Activated T-cell treated with anti-CD3 and anti-CD28 coated beads for 24 hours (primary cell): ENCODE results near the gene RTP5.
A peak's percentile ranks its signal among the peaks of the same experiment; 100 is the strongest.
"Not testable (repeated sequence)": the region's sequence is repeated elsewhere in the genome, so short reads cannot be mapped to it uniquely, and the experiment has no call there.

Experiments
- DNase-seq: peaks from one replicate; pipeline ENCODE4 v3.0.0-alpha.2; 2020; ENCODE audit warnings: low read depth

Gene RTP5

DNA sequence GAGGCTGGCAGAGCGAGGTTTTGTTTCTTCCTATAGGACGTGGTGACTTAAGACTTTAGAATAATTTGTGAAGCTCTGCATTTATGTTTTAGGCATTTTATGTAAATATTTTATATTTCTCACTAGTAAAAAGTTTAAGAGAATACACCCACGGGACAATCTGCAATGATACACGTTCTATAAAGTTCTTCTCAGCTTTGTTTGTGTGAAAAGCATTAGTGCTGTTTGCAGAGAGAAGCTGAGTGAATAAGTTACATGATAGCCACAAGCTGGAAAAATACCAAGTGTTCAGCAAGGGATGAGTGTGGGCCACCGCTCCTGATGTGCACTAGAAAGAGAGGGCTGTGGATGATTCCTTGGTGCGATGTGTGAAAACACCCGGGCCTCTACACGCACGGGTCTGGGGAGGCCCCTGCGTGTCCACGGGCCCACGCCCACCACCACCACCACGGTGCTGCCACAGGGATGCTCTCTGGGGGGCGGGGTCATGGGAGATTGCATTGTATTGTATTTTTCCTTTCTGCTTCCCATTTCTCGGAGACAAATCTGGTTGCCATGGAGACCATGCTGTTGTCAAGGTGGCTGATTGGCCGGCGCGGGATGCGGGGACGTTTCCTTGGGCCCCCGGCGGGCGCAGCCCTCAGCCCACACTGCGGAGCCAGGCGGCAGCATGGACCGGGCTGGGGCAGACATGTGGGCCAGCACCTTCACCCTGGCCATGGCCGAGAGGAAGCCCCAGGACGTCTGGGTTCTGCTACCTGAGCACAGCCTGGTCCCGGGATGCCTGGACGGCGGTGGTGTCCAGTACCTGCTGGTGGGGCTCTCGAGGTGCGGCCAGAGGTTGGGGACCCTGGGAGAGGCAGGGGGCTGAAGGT, at the start of gene RTP5:
TSS of gene RTP5 (plus strand) at position 643 of the 875 bp plus-strand sequence. CDS start at position 671, 28 bp downstream.
- no peak for DNase-seq

DNA sequence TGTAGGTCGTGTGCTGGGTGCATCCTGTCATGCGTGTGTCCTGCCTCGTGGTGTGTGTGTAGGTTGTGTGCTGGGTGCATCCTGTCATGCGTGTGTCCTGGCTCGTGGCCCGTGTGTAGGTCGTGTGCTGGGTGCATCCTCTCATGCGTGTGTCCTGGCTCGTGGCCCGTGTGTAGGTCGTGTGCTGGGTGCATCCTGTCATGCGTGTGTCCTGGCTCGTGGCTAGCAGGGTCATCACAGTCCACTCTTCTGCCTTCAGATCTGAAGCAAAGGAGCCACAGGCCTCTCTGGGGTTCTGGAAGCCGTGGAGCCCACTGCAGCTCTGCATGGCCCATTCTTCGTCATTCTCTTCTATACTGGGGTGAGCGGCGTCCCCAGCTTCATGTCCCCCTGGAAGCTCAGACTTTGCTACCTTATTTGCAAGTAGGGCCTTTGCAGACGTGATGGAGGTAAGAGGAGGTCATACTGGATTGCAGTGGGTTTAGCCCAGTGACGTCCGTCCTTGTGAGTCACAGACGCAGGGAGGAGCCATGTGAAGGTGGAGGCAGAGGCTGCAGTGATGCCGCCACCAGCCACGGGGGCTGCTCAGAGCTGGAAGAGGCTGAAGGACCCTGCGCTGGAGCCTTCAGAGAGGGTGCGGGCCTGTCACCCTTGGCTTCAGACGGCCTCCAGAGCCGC, 49.4 kb upstream of the RTP5 start:
- not testable (repeated sequence) for DNase-seq

DNA sequence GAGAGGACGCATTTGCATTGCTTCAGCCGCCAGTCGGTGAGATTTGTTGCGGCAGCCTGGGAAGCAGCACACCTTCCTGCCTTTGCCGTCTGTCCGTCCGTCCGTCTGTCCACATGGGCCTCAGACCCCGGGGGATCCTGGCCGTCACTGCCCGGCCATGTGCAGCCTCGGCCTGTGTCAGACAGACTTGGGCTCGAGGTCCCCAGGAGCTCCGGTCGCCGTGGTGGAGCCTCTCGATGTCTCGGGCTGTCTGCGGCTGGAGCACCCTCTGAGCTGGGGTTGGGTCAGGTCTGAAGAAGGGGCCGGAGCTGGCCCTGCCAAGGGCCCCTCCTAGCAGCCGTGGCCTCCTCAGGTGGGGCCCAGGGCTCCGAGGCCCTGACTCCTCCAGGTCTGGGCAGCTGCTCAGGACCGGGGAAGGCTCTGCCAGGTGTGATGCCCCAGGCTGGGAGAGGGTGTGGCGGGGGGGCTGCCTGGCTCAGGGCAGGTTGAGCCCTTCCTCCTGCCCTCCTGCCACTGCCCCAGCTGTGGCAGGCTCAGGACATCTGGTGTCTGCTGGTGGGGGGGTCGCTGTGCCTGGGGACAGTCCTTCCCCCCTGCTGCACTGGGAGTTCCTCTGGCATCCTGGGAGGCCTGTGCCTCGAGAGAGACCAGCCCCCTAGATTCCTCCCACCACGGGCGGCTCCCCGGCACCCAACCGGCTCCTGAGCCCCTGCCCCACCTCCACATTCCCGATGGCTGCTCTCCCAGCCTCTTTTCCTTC, 48.7 kb upstream of the RTP5 start:
- DNase-seq: no peak

DNA sequence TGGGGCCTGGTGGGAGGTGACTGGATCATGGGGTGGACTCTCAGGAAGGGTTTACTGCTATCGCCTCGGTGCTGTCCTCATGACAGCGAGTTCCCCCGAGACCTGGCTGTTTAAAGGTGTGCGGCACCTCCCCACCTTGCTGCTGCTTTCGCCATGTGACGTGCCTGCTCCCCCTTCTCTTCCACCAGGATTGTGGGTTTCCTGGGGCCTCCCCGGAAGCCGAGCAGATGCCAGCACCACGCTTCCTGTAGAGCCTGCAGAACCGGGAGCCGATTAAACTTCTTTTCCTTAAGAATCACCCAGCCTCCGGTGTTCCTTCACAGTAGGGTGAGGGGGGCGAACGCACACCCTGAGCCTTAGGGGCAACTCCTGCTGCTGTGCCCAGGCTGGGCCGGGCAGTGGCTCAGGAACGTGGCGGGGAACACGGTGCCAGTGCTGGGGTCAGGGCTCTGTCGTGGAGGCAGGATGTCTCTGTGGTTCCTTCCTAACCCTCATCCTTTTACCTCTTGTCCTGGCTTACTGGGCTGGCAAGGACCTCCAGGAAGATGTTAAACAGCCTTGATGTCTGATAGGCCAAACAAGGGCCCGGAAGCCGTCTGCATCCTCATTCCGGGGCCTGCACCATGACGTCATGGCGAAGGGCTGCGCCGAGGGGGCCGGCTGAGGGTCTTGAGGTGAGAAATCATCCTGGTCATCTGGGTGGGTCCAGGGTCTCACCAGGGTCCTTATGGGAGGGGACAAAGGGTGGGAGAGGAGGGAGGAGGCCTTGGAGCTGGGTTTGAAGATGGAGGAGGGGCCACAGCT, 47.9 kb upstream of the RTP5 start:
- DNase-seq: no peak

DNA sequence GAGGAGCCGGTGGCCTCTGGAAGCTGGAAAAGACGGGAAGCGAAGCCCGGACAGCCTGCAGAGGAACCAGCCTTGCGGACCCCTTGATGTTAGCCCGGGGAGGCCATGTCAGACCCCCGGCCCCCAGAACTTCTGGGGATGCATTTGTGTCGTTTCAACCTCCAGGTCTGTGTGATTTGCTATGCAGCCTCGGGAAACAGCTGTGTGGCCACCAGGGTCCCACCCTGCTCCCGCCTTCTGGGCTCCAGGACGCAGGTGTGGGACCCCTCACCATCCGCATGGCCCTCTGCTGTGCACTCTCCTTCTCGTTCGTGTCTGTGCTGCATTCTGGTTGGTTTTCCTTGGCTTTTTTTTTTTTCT, 47.3 kb upstream of the RTP5 start:
- no peak for DNase-seq

DNA sequence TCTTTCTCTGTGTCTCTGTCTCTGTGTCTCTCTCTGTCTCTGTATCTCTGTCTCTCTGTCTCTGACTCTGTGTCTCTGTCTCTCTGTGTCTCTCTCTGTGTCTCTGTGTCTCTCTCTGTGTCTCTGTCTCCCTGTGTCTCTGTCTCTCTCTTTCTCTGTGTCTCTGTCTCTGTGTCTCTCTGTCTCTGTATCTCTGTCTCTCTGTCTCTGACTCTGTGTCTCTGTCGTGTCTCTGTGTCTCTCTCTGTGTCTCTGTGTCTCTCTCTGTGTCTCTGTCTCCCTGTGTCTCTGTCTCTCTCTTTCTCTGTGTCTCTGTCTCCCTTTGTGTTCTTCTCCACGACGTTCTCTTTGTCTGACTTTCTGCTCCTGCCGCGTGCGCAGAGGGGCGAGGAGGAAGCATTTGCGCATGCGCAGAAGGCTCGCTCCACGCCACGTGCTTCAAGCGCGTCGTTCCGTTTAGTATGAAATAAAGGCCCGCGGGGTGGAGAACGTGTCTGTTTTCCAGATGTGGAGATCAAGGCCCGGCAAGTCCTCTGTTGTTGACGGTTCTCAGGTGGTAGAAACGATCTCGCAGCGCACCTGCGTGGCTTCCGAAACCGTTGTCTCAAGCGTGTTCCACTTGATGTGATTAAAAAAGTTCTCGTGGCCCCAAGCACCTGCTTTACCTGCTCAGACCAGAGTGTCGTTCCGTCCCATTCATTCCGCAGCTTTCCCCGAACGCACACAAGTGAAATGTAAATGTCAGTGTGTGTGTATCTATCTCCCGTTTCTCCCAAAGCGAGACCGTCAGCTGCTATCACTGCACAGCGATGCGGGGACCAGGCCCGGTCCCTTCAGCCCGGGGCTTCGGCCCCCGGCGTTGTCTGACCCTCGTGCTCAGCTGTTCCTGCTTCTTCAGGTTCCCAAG, 45.7 kb upstream of the RTP5 start:
- DNase-seq: not testable (repeated sequence)

DNA sequence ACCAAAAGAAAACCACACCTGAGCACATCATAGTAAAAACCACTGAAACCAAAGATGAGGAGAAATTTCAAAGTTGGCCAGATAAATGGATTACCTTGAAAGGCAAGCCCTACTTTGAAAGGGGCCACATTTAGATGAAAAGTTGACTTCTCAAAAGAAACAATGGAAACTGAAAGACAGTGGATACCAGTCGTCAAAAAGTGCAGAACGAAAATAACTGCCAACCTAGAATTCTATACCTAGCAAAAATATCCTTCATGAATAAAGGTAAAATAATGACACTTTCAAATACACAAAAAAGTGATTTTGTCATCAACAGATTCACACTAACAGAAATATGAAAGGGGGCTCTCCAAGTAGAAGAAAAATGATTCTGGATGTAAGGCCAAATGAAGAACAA, 42.1 kb upstream of the RTP5 start:
- DNase-seq: no peak

DNA sequence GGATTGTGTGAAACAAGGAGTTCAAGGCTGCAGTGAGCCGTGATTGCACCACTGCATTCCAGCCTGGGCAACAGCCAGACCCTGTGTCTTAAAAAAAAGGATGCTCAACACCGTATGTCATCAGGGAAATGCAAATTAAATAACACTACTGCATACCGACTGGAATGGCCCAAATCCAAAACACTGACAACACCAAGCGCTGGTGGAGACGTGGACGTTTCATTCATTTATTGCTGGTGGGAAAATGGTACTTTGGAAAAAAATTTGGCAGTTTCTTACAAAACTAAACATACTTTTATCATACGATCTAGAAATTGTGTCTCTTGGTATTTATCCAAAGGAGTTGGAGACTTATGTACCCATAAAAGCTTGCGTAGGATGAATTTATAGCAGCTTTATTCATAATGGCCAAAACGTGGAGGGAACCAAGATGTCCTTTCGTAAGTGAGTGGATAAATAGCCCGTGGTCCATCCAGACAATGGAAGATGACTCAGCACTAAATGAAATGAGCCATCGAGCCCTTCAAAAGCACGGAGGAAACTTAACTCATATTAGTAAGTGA, 36.3 kb upstream of the RTP5 start:
- no peak for DNase-seq

DNA sequence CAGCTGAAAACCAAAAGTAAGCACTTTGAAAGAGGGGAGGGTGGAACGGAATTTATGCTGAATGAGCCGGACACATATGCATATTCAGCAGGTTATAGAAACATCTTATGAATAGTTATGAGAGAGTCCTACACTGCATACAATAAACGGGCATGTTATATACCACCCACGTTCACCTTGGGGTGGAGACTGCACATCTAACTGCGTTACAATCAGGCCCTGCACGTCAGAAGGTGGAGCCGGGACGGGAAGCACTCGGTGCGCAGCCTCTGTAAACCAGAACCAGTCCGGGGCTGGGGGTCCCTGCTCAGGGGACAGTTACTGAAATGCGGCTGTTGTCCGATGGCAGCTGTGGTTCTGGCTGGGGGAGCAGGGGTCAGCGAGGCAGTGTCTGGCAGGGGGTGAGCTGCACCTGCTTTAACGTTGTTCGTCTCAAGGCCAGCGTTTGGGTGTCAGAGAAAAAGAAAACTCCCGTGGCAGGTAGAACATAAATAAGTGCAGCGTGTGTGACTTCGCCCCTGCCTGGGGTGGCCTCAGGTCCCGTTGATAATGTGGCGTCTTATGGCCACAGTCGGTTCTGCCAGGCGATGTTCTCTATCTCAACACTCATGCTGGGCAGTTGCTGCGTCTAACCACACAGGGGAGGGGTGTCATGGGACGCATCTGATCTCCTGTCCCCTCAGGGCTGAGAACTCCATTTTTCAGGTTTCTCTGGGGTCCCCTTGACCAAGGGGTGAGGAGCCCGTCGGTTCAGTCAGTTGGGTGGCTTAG, 35.6 kb upstream of the RTP5 start:
- DNase-seq: not testable (repeated sequence)

DNA sequence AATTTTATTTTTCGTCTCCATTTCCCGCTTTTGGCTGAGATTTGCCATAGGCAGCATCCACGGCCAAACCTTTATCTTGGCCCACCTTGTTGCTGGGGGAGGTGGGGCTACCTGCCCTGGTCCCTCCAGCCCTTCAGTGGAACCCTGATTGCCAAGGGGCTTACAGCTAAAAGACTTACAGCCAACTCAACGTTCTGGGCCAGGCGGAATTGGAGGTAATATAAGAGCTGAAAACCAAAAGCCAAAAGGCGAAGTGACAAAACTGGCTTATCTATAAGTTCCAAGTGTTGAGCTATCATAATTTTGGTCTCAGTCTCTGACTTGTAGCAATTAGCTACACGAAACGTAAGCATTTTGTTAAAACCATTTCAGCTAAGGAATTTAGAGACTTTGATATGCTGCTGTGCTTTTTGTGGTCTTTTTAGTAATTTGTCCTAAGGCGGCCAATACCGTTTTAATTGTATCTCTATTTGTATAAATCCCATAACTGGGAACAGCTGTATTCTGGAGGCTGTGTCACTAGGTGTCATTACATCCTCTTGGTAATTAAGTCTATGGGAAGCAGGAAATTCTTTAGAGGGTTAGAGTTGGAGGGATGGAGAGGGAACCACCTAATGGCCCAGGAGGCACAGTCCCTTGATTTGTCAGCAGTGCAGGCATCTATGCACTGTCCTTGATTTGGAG, 34.9 kb upstream of the RTP5 start:
- no peak for DNase-seq

DNA sequence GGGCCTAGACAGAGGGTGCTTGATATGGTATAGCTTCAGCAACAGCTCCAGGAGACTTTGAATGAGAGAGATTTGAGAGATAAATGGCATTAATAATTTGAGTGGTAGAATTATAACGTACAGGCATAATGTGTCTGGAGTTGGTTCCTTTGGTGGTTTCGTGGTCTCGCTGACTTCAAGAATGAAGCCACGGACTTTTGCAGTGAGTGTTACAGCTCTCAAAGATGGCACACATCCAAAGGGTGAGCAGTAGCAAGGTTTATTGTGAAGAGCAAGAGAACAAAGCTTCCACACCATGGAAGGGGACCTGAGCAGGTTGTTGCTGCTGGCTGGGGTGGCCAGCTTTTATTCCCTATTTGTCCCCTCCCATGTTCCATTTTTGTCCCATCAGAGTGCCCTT, 33.9 kb upstream of the RTP5 start:
- DNase-seq: no peak

DNA sequence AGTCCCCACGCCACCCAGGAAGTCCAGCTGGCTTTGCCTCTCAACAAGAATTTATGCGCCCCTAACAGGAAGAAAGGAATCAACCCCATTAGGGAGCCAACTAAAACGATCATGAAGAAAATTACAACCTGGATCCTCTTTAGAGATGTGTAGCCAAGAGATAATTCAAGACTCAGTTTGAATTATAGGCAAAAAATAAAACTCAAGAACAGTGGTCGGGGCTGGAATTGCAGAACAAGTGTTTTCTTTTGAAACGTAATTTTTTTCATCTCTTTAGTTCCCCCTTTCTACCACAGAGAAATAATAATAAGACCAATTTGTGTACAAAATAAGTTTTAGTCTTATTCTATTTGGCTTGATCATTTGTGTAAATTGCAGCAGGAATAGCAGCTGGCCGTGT, 33.2 kb upstream of the RTP5 start:
- DNase-seq: no peak

DNA sequence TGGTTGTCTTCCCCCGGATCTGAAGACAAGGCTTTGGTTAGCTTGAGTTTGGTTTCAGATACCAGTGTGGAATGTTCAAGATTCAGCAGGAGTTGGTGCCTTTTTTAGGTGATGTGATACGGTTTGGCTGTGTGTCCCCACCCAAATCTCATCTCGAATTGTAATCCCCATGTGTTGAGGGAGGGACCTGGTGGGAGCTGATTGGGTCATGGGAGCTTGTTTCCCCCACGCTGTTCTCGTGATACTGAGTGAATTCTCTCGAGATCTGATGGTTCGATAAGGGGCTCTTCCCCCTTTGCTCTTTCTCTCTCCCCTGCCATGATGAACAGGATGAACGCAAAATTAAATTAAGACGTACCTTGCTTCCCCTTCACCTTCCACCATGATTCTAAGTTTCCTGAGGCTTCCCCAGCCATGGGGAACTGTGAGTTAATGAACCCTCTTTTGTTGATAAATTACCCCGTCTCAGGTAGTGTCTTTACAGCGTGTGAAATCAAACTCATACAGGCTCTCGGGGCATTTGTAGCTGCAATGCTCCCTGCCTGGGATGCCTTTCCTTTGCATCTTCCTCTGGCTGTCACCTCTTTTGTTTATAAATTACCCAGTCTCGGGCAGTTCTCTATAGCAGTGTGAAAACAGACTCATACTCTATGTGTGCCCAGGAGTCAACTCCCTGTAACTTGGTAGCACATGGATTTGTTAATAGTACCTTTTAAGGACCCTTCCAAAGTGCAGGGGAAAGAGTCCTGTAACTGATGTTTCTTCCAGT, 32.1 kb upstream of the RTP5 start:
- DNase-seq: no peak

DNA sequence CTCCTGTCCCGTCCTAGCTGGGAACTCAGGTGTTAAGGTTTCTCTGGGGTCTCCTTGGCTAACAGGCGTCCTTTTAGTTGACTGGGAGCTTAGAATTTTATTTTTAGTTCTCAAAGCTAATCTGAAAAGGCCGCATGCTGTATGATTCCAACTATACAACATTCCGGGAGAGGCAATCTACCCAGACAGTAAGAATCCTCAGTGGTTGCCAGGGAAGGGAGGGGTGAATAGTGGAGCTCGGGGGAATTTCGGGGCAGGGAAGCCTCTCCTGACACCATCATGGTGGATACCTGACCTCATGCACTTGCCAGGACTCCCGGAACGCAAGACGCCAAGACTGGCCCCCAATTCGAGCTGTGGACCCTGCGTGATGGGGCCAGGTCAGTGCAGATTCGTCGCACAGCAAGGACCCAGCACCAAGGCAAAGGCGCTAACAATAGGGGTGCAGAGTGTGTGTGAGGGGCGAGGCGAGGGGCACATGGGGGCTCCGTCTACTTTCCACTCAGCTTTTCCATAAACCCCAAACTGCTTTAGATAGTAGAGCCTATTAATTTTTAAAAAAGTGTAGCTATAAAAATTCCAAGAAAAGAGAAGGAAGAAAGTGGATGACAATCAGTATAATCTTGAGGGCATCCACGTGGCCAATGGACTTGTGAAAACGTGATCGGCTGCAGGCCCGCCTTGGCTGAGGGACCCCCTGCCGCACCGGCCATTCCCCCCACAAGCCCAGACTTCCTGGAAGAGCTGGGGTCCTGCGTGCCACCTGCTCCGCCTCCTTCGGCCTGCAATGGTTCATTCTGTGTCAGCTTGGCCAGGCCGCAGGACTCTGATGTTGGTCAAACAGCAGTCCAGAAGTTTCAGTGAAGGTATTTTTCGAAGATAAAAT, 28.1 kb upstream of the RTP5 start:
- DNase-seq: no peak

DNA sequence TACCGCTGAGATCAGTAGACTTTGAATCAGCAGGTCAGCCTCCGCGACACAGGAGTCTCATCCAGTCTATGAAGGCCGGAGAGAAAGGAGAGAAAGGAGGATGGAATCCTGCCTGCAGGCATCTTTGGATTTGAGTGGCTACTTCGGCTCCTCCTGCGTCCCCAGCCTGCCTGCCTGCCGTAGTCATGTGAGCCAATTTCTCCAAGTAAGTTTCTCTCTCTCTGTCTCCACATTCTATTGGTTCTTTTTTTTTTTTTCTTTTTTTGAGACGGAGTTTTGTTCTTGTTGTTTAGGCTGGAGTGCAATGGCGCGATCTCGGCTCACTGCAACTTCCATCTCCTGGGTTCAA, 27.5 kb upstream of the RTP5 start:
- no peak for DNase-seq

DNA sequence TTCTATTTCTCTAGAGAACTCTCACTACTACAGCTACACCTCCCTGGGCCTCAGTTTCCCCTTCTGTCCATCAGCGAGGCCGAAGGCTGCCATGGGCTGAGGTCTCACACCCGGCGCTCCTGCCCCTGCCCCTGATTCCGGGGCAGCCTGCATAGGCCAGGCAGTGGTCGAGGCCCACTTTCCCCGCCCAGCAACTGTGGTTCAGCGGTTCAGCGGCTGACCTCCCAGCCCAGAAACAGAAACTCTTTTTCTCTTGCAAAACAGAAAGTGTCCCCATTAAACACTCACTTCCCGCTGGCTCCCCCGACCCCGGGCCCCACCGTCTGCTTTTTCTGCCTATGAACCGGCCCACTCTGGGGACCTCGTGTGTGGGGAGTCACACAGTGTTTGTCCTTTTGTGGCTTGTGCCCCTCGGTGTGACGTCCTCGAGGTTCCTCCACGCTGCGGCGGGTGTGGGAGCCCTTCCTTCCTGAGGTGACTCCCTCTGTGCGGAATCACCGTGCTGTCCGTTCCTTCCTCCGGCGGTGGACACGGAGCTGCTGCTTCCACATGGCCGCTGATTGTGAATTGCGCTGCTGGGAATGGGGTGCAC, 26.8 kb upstream of the RTP5 start:
- peak; percentile 29 for DNase-seq
